SH-SY5Y (cell line): ENCODE measurements around the gene GBGT1.

Experiments used
- GATA2 ChIP-seq: IDR thresholded peaks from 2 replicates; pipeline ENCODE4 v1.6.1; 2011; ENCODE audit warnings: mild to moderate bottlenecking, low read depth, low read length
- GATA3 ChIP-seq: IDR thresholded peaks from 2 replicates; pipeline ENCODE4 v1.6.1; 2011; ENCODE audit warnings: low read depth, mild to moderate bottlenecking, low read length, moderate library complexity

GRCh38 chr9:133103987-133104505, 59.7 kb downstream of the GBGT1 start:
- TF ChIP-seq GATA2: no peak
- TF ChIP-seq GATA3: no peak
